ENCODE data around the gene SPTBN5. TPM values are rescaled to one million over a fixed set of nuclear protein-coding genes. Genes with fewer than 3 reads are reported as not detected.

The SPTBN5 gene
- total RNA-seq, 3 donors from 2014 or later (not counting 1 experiment from before 2014, with no cell fraction given): 4.1 to 6.0 (median 5.2) TPM

GRCh38 chr15:41917767-41918430 is 24.0 kb upstream of the SPTBN5 start:
- DNase-seq (no peak), ATAC-seq (no peak)
- H3K4me1 ChIP-seq (ENCODE audit: control insufficient read depth, insufficient read depth, low read length): peaks cover 9% of the 10 kb centered on the region
- no peak overlapping the region for H3K4me3 ChIP-seq (ENCODE audit: low read length)
- intact Hi-C loops (cut with micrococcal nuclease): no loop called here
- no peak overlapping the region for H3K4me3 Mint-ChIP-seq
- H3K4me1 Mint-ChIP-seq: peaks cover 9 to 14% of the 10 kb centered on the region in 2 donors
- no peaks in the 10 kb centered on the region for H3K36me3 Mint-ChIP-seq
- no peaks in the 10 kb centered on the region for H3K9me3 Mint-ChIP-seq
- no peaks in the 10 kb centered on the region for H3K9me3 ChIP-seq (ENCODE audit: control insufficient read depth, insufficient read depth, low read length)
- 91% methylated on average over 10 of the region's 10 CpGs for WGBS (ENCODE audit: insufficient coverage)
- H3K27me3 Mint-ChIP-seq (ENCODE audit: low read depth in 2 of 2): no peaks in the 10 kb centered on the region
- H3K27ac Mint-ChIP-seq: no peak overlapping the region
- peaks cover 4% of the 10 kb centered on the region for H3K36me3 ChIP-seq (ENCODE audit: control insufficient read depth, insufficient read depth, low read length)
- TF ChIP-seq CTCF (IDR thresholded peaks at IDR 0.05): no peak
- no peak overlapping the region for H3K27ac ChIP-seq (ENCODE audit: low read length)
- no peaks in the 10 kb centered on the region for H3K27me3 ChIP-seq (ENCODE audit: control insufficient read depth, insufficient read depth, low read length)

GRCh38 chr15:41915255-41915994 is 21.6 kb upstream of the SPTBN5 start:
- TF ChIP-seq CTCF (IDR thresholded peaks at IDR 0.05): no peak
- intact Hi-C loops (cut with micrococcal nuclease): no loop called here
- no peaks in the 10 kb centered on the region for H3K36me3 Mint-ChIP-seq
- no peak overlapping the region for H3K4me3 ChIP-seq (ENCODE audit: low read length)
- H3K4me1 Mint-ChIP-seq: peaks cover 9 to 14% of the 10 kb centered on the region in 2 donors
- H3K27me3 Mint-ChIP-seq (ENCODE audit: low read depth in 2 of 2): no peaks in the 10 kb centered on the region
- no peaks in the 10 kb centered on the region for H3K9me3 Mint-ChIP-seq
- peaks cover 9% of the 10 kb centered on the region for H3K4me1 ChIP-seq (ENCODE audit: control insufficient read depth, insufficient read depth, low read length)
- no peaks in the 10 kb centered on the region for H3K27me3 ChIP-seq (ENCODE audit: control insufficient read depth, insufficient read depth, low read length)
- DNase-seq: no peak
- 88% methylated on average over 5 of the region's 6 CpGs for WGBS (ENCODE audit: insufficient coverage)
- H3K4me3 Mint-ChIP-seq: no peak overlapping the region
- no peak overlapping the region for H3K27ac Mint-ChIP-seq
- no peaks in the 10 kb centered on the region for H3K9me3 ChIP-seq (ENCODE audit: control insufficient read depth, insufficient read depth, low read length)
- no peak overlapping the region for H3K27ac ChIP-seq (ENCODE audit: low read length)
- peaks cover 4% of the 10 kb centered on the region for H3K36me3 ChIP-seq (ENCODE audit: control insufficient read depth, insufficient read depth, low read length)
- ATAC-seq: no peak

GRCh38 chr15:41914411-41914810 is 20.6 kb upstream of the SPTBN5 start:
- TF ChIP-seq CTCF (IDR thresholded peaks at IDR 0.05): no peak
- Histone ChIP-seq H3K9me3 (ENCODE audit: control insufficient read depth, insufficient read depth, low read length) (no peaks in the 10 kb centered on the region), H3K27me3 (ENCODE audit: control insufficient read depth, insufficient read depth, low read length) (no peaks in the 10 kb centered on the region), H3K4me3 (ENCODE audit: low read length) (no peak overlapping the region), H3K27ac (ENCODE audit: low read length) (no peak overlapping the region), H3K4me1 (ENCODE audit: control insufficient read depth, insufficient read depth, low read length) (peaks cover 9% of the 10 kb centered on the region), H3K36me3 (ENCODE audit: control insufficient read depth, insufficient read depth, low read length) (peaks cover 6% of the 10 kb centered on the region)
- ATAC-seq (no peak), DNase-seq (no peak)
- Mint-ChIP-seq H3K4me3 (no peak overlapping the region), H3K4me1 (peaks cover 9 to 14% of the 10 kb centered on the region in 2 donors), H3K9me3 (no peaks in the 10 kb centered on the region), H3K27me3 (ENCODE audit: low read depth in 2 of 2) (no peaks in the 10 kb centered on the region), H3K36me3 (no peaks in the 10 kb centered on the region), H3K27ac (no peak overlapping the region)
- 57% methylated on average over 5 of the region's 5 CpGs for WGBS (ENCODE audit: insufficient coverage)
- intact Hi-C loops (cut with micrococcal nuclease): no loop called here
